ENCODE results near the gene TPSAB1.

Gene TPSAB1

GRCh38 chr16:1210461-1210860 lies 30.0 kb upstream of the TPSAB1 start:
- no peak for DNase-seq (ENCODE audit: low read depth, low spot score)

DNA sequence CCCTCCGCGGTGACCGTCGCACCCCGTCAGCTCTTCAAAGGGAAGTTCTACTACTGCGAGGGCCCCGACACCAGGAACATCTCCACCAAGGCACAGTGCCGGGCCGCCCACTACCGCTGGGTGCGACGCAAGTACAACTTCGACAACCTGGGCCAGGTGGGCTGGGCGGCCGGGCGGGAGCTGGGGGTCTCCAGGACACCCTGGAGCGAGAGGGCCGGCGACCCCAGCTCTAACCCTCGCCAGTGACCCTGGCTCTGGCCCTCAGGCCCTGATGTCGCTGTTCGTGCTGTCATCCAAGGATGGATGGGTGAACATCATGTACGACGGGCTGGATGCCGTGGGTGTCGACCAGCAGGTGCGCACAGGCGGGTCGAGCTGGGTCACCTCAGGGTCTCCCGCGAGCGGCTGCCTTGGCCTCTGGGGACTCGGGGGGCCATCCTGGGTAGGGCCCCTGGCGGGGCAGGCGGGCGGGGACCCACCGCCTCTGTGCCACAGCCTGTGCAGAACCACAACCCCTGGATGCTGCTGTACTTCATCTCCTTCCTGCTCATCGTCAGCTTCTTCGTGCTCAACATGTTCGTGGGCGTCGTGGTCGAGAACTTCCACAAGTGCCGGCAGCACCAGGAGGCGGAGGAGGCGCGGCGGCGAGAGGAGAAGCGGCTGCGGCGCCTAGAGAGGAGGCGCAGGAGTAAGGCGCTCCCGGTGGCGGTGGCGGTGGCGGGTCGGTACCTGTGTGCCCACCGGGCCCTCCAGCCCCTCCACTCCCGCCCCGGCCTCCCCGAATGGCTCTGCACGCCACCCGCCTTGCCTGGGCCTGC lies 28.8 kb upstream of the TPSAB1 start:
- no peak for DNase-seq (ENCODE audit: low read depth, low spot score)

DNA sequence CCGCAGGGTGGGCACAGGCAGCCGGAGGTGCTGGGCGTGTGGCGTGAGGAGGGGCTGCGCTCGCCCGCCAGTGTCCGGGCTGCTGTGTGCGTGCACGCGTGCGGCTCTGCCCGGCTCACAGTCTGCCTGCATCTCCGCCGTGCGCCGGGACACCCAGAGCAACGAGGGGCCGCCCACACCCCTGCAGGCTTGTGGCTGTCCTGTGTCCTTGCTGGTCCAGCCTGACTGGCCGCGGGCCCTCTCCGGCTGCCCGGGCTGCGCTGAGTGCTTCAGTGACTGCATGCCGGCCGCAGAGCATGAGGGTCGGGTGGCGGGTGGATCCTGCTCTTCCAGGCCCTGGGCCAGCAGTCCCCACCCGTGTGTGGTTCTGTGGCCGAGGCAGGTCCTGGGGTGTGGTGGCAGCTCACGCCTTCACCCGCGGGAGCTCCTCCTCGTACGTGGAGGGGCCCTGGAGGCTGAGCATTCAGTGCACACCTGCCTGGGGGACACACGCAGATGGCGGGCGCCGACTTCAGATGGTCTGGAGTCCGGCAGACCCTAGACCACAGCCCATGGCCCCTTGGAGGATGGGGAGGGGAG lies 27.8 kb upstream of the TPSAB1 start:
- DNase-seq (ENCODE audit: low read depth, low spot score), result no peak

GRCh38 chr16:1213231-1213630 lies 27.3 kb upstream of the TPSAB1 start:
- DNase-seq (ENCODE audit: low read depth, low spot score), result no peak

DNA sequence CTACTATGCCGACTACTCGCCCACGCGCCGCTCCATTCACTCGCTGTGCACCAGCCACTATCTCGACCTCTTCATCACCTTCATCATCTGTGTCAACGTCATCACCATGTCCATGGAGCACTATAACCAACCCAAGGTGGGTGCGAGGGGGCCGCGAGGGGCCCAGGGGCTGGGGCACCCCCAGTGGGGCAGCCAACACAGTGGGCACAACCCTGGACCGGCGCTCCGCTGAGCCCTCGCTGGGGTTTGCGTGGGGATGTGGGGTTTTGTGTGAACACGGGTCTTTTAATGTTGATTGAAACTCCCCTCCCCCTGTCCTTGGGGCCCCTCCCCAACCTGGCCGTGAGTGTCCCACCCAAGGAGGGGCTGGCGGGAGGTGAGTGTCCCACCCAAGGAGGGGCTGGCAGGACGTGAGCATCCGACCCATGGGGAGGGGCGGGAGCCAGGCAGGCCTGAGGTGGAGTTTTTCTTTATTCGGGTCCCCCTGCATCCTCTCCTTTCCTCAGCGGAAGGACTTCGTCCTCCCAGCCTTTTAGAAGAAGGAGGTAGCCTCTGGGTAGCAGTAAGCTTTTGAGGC lies 26.6 kb upstream of the TPSAB1 start:
- DNase-seq (ENCODE audit: low read depth, low spot score), result no peak

- DNase-seq (ENCODE audit: low read depth, low spot score), result no peak
Measured at GRCh38 chr16:1214719-1215118, 25.8 kb upstream of the TPSAB1 start.

DNA sequence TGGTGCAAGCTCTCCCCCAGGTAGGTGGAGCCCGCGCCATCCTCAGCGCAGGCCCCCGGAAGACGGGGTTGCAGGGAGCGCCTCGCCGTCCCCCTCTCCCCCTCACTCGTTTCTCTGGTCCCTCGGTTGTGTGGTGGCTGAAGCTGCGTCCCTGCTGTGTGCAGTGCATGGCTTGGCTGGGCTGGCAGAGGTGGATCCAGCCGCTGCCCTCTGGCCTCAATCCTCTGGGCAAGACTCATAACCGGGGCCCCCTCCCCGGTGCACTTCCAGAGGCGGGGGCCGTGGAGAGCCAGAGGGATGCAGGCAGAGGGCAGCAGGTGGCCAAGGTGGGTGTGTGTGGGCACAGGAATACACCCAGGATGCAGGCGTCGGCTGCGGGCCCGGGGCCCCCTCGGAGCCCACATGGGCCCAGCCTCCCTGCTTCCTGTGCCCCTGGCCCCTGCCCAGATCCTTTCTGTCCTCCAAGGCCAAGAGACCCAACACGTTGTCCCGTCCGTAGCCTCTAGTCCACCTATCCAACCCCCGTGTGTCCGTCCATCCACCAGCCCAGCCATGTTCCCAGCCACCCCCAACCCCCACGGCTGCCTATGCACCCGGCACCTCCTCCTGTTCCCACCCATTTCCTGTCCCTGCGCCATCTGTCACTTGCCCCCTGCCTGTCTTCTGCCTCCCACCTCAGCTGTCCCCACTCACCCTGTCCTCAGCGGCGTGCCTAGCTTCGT lies 24.8 kb upstream of the TPSAB1 start:
- no peak for DNase-seq (ENCODE audit: low read depth, low spot score)

GRCh38 chr16:1216296-1216619 lies 24.2 kb upstream of the TPSAB1 start:
- no peak for DNase-seq (ENCODE audit: low read depth, low spot score)

GRCh38 chr16:1216681-1217400 lies 23.7 kb upstream of the TPSAB1 start:
- no peak for DNase-seq (ENCODE audit: low read depth, low spot score)

DNA sequence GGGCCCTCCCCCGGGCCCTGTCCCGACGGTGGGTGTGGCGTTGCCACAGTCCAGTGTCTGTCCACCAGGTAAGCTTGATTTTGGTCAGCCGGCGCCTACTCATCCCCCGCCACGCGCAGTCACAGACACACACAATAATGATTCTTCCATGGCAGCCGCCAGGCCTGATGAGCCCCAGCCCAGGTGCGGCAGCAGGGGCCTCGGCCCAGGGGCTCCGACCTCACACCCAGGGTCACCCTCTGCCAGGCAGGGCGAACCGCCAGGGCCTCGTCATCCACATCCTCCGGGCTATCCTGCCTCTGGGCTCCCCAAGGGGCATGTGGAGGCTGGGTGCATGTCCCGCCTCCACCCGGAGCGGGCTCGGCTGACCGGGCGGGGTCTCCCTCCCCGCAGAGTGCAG lies 23.0 kb upstream of the TPSAB1 start:
- DNase-seq (ENCODE audit: low read depth, low spot score), result no peak

GRCh38 chr16:1218061-1218929 lies 22.2 kb upstream of the TPSAB1 start:
- DNase-seq (ENCODE audit: low read depth, low spot score), result no peak

DNA sequence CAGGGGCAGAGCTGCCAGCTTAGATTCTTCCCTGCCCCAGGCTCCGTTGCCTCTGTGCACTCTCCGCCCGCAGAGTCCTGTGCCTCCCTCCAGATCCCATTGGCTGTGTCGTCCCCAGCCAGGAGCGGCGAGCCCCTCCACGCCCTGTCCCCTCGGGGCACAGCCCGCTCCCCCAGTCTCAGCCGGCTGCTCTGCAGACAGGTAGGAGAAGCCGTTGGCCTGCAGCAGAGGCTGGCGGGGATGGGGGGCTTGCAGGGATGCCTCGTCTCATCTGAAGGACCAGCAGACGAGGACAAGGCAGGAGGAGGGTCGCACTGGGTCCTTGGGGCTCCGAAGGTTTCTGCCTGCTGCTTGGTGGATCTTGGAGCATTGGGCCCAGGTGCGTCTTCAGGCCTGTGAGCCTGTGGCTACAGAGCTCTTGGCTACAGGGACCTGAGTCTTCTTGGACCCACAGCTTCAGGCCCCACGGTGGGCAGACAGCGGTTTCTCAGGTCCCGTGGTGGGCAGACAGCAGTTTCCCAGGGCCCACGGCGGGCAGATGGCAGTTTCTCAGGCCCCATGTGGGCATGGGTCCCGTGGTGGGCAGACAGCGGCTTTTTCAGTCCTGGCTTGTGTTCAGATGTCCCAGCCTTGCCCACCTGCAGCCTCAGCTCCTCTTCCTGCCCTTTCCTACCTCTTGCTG lies 21.4 kb upstream of the TPSAB1 start:
- DNase-seq (ENCODE audit: low read depth, low spot score), result no peak

DNA sequence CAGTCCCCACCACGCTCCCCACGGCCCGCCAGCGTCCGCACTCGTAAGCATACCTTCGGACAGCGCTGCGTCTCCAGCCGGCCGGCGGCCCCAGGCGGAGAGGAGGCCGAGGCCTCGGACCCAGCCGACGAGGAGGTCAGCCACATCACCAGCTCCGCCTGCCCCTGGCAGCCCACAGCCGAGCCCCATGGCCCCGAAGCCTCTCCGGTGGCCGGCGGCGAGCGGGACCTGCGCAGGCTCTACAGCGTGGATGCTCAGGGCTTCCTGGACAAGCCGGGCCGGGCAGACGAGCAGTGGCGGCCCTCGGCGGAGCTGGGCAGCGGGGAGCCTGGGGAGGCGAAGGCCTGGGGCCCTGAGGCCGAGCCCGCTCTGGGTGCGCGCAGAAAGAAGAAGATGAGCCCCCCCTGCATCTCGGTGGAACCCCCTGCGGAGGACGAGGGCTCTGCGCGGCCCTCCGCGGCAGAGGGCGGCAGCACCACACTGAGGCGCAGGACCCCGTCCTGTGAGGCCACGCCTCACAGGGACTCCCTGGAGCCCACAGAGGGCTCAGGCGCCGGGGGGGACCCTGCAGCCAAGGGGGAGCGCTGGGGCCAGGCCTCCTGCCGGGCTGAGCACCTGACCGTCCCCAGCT lies 20.3 kb upstream of the TPSAB1 start:
- no peak for DNase-seq (ENCODE audit: low read depth, low spot score)

DNA sequence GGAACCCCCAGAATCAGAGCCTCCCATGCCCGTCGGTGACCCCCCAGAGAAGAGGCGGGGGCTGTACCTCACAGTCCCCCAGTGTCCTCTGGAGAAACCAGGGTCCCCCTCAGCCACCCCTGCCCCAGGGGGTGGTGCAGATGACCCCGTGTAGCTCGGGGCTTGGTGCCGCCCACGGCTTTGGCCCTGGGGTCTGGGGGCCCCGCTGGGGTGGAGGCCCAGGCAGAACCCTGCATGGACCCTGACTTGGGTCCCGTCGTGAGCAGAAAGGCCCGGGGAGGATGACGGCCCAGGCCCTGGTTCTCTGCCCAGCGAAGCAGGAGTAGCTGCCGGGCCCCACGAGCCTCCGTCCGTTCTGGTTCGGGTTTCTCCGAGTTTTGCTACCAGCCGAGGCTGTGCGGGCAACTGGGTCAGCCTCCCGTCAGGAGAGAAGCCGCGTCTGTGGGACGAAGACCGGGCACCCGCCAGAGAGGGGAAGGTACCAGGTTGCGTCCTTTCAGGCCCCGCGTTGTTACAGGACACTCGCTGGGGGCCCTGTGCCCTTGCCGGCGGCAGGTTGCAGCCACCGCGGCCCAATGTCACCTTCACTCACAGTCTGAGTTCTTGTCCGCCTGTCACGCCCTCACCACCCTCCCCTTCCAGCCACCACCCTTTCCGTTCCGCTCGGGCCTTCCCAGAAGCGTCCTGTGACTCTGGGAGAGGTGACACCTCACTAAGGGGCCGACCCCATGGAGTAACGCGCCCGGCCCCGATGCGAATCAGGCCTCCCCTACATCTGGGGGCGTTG lies 19.5 kb upstream of the TPSAB1 start:
- no peak for DNase-seq (ENCODE audit: low read depth, low spot score)

DNA sequence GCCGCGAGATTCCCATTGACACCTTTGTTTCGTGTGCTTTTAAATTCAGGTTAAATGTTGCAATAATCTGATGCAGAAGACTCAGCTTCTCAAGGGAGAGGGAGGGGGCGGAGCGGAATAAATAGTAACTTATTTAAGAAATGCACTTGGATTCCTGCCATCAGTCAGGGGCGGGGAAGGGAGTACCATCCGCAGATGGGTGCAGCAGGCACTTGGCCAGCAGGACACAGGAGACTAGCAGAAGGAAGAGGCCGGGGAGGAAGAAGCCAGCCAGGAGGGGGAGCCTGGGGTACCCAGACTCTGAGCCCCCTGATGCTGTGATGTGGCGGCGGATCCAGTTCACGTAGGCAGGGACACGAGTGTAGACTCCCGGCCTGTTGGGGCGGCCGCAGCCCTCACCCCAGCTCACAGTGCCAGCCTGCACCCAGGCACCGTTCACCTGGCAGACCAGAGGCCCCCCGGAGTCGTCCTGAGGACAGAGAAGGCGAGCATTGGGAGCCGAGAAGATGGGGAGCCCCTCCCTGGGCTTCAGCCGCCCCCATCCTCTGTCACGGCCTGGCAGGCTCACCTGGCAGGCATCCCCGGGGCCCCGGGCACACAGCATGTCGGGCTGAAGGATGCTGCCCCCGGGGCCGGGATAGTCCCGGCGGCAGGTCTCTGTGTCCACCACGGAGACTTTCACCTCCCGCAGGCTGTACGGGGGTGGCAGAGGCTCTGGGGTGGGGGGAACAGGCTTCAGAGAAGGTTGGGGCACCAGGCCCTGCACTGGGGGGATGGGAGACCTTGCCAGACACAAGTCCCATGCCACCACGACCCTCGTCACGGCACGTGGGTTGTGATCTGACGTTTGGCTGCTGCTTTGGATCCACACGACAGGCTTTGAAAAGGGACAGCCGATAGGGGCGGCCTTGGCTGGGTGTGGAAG lies 18.6 kb upstream of the TPSAB1 start:
- no peak for DNase-seq (ENCODE audit: low read depth, low spot score)

DNA sequence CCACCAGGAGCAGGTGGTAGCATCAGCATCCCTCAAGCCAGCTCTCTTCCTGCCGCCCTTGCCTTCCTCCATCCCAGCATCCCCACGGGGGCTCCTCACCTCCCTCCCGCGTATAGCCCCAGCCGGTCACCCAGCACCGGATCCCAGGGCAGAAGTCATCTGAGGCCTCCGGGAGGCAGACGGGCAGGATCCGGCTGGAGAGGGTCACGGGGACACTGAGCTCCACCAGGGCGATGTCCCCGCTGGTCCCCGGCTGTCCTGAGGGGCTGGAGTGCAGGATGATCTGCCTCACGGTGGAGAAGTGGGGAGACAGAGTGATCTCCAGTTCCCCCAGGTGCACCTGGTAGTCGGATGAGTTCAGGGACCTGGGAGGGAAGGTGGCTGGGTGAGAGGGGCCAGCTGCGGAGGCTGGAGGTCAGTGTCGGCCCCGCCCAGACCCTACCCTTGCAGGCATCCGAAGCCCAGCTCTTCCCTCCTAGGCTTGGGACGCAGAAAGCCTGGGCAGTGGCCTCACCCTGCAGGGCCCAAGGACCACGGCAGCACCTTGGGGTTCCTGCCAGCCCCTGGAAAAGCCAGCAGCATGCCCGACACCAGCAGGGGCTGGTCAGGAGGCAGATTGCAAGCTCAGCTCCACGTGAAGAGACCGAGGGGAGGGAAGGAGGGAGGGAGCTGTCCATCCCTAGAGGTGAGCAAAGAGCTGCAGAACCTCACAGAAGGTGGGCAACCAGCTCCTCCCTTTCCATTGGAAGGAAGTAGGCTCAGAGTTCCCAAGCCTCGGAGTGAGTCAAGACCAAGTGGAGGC lies 17.8 kb upstream of the TPSAB1 start:
- no peak for DNase-seq (ENCODE audit: low read depth, low spot score)

Measured in iPS DF 19.7 (cell line).